ENCODE results near the gene NOS1AP.

Gene NOS1AP

GRCh38 chr1:162374406-162374805, 304.9 kb downstream of the NOS1AP start:
- no peaks in the 10 kb centered on the region for H3K36me3 Mint-ChIP-seq
- ATAC-seq (replicated peaks) (no peak), DNase-seq (no peak)
- H3K4me3 Mint-ChIP-seq, result no peak overlapping the region
- no peaks in the 10 kb centered on the region for H3K4me1 Mint-ChIP-seq
- H3K27me3 Mint-ChIP-seq, result no peaks in the 10 kb centered on the region
- H3K9me3 Mint-ChIP-seq, result no peaks in the 10 kb centered on the region
- no peak overlapping the region for H3K27ac Mint-ChIP-seq

DNA sequence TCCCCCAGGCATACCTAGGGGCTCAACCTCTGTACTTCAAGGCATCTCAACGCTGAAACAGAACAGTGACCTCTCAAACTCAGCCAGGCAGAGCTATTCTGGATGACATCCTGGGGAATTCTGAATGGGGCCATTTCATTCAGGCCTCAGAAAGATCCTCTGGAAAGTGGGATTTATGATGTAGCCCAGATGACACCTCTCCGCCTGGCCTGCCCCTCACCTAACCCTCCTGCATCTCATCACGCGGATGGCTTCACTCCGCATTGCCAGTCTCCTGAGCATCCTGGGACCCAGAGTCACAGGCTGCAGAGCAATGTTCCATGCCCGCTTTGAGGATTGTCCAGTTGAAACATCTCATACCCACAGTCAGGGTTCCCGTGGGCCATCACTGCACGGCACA, 306.0 kb downstream of the NOS1AP start:
- Mint-ChIP-seq H3K4me3 (no peak overlapping the region), H3K4me1 (no peaks in the 10 kb centered on the region), H3K27ac (no peak overlapping the region), H3K9me3 (no peaks in the 10 kb centered on the region), H3K36me3 (no peaks in the 10 kb centered on the region), H3K27me3 (no peaks in the 10 kb centered on the region)
- DNase-seq (no peak), ATAC-seq (replicated peaks) (no peak)

- ATAC-seq (replicated peaks) (no peak), DNase-seq (no peak)
- Mint-ChIP-seq H3K4me3 (no peak within 1 kb of the TSS), H3K27me3 (no peaks in the 10 kb centered on the region), H3K36me3 (no peaks in the 10 kb centered on the region), H3K4me1 (no peaks in the 10 kb centered on the region), H3K27ac (no peak within 1 kb of the TSS), H3K9me3 (no peaks in the 10 kb centered on the region)
Measured at GRCh38 chr1:162376691-162377090, 307.2 kb downstream of the NOS1AP start, which contains the start of gene SPATA46. TSS of gene SPATA46 (minus strand) at chr1:162376854. CDS start at chr1:162376790, 64 bp downstream.

DNA sequence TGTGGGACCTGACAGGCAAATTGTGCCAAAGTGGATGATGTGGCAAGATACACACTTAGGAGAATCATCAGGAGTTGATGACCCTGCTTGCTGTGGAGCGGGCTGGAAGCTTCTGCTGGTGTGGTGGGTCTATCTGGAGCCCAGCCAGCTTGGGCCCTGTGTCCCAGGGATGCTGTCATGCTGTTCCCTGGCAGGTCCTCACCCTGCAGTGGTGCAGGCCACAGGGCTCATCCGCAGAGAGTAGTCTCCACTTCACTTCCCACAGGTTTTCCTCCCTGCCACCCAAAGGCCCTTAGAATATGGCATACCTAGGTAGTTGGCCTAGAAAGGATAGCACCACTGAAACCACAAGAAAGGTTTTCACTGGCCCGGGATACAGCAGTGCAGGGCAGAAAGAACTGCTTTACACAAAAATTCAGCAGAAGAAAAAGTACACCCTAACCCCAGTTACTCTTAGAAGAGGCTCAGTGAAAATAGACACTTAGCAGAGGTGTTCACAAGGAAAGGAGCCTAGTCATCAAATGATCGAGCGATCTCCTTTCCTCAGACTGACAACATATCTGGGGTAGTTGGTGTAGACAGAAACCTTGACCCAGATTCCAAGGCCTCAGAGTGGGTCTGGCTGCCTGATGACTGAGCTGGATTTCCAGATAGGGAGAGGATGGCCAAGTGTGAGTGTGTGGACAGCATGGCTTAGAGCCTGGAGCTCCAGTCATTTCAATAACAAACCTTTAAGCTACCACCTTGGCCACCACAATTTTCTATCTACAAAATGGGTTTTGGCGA, 310.8 kb downstream of the NOS1AP start:
- no peaks in the 10 kb centered on the region for H3K9me3 Mint-ChIP-seq
- H3K36me3 Mint-ChIP-seq, result no peaks in the 10 kb centered on the region
- no peaks in the 10 kb centered on the region for H3K4me1 Mint-ChIP-seq
- peaks cover 0 to under 1% of the 10 kb centered on the region in 2 donors for H3K27me3 Mint-ChIP-seq
- DNase-seq (no peak), ATAC-seq (replicated peaks) (no peak)
- H3K27ac Mint-ChIP-seq, result no peak overlapping the region
- H3K4me3 Mint-ChIP-seq, result no peak overlapping the region

DNA sequence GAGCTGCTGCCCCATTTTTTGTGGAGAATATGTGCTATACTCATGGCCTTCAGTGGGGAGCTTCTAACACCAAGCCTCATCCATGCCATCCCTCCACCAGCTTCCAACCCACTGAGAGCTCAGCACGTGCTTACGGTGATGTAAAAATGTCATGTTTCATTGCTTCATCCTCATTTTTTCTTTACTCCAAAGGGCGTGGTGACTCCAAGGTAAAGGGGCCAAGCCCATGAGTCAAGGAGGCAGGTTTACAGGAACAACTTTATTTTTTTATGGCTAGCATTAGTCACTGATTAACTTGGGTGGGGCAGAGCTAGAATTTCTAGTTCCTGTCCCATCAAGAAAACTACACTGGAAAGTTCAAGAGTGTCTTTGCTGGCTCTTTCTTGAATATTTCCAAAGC, 311.9 kb downstream of the NOS1AP start, which contains the start of gene C1orf226:
Gene C1orf226, plus strand, starts transcription at position 346 of the 400 bp plus-strand sequence. CDS start 174 bp downstream, outside the sequence.
- peaks cover 2 to 3% of the 10 kb centered on the region in 2 donors for H3K27me3 Mint-ChIP-seq
- no peaks in the 10 kb centered on the region for H3K9me3 Mint-ChIP-seq
- H3K27ac Mint-ChIP-seq, result no peak within 1 kb of the TSS
- no peak for ATAC-seq (replicated peaks)
- DNase-seq, result no peak
- no peak within 1 kb of the TSS for H3K4me3 Mint-ChIP-seq
- H3K36me3 Mint-ChIP-seq, result no peaks in the 10 kb centered on the region
- no peaks in the 10 kb centered on the region for H3K4me1 Mint-ChIP-seq

DNA sequence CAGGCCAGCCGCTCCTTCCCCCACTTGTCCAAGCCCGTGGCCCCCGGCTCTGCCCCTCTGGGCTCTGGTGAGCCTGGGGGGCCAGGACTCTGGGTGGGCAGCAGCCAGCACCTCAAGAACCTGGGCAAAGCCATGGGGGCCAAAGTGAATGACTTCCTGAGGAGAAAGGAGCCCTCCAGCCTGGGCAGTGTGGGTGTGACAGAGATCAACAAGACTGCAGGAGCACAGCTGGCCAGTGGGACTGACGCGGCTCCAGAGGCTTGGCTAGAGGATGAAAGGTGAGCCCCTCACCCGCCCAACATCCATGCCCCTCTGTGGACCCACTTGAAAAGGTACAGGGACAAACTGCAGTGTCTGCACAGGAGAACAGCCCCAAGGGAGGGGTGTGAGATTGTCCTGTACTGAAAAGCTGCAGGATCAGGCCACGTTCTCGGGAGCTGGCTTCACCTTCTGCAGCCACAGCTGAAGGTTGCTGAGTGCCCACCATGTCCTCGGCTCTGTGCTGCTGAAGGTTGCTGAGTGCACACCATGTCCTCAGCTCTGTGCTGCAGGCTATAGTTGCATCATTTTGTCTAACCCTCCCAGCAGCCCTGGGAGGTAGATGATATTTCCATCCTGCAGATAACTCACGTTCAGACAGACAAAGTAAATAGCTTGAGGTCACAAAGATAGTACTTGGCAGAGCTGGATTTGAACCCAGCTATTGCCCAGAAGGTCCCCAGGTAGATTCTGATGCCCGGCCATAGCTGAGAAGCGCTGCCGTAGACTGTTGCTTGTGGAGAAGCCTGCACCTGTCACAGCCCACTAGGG, 312.7 kb downstream of the NOS1AP start:
- Mint-ChIP-seq H3K27ac (no peak overlapping the region), H3K27me3 (peaks cover 3 to 8% of the 10 kb centered on the region in 2 donors), H3K9me3 (no peaks in the 10 kb centered on the region), H3K36me3 (no peaks in the 10 kb centered on the region), H3K4me3 (no peak overlapping the region), H3K4me1 (no peaks in the 10 kb centered on the region)
- ATAC-seq (replicated peaks) (no peak), DNase-seq (no peak)

DNA sequence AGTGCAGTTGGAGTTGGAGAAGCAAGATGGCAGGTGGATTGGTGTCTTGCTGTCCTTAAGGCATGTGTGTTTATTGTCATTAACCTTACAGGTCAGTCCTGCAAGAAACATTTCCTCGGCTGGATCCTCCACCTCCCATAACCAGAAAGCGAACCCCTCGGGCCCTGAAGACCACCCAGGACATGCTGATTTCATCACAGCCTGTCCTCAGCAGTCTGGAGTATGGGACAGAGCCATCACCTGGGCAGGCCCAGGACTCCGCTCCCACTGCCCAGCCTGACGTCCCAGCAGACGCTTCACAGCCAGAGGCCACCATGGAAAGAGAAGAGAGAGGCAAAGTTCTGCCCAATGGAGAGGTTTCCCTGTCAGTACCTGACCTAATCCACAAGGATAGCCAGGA, 313.6 kb downstream of the NOS1AP start:
- peaks cover 3 to 8% of the 10 kb centered on the region in 2 donors for H3K27me3 Mint-ChIP-seq
- H3K27ac Mint-ChIP-seq, result no peak overlapping the region
- DNase-seq (no peak), ATAC-seq (replicated peaks) (no peak)
- H3K4me1 Mint-ChIP-seq, result no peaks in the 10 kb centered on the region
- no peak overlapping the region for H3K4me3 Mint-ChIP-seq
- no peaks in the 10 kb centered on the region for H3K36me3 Mint-ChIP-seq
- H3K9me3 Mint-ChIP-seq, result no peaks in the 10 kb centered on the region

DNA sequence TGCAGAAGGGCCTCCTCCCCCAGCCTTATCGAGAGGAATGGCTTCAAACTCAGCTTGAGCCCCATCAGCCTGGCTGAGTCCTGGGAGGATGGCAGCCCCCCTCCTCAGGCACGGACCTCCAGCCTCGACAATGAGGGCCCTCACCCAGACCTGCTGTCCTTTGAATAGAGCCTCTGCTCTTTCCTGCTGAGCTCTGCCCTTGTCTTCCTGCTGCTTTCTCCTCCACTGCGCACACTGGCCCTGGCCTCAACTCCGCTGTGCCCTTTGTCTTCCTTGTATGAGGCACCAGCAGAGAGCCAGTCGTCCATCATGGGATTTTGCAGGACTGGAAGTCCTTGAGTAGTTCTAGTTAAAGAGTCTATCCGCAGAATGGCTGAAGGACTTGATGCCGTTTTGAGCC, 314.0 kb downstream of the NOS1AP start:
- H3K27me3 Mint-ChIP-seq, result peaks cover 3 to 9% of the 10 kb centered on the region in 2 donors
- DNase-seq, result no peak
- H3K4me1 Mint-ChIP-seq, result no peaks in the 10 kb centered on the region
- no peaks in the 10 kb centered on the region for H3K9me3 Mint-ChIP-seq
- no peak overlapping the region for H3K4me3 Mint-ChIP-seq
- H3K27ac Mint-ChIP-seq, result no peak overlapping the region
- H3K36me3 Mint-ChIP-seq, result no peaks in the 10 kb centered on the region
- no peak for ATAC-seq (replicated peaks)

- DNase-seq, result no peak
- Mint-ChIP-seq H3K9me3 (no peaks in the 10 kb centered on the region), H3K36me3 (no peaks in the 10 kb centered on the region), H3K27me3 (peaks cover 9 to 15% of the 10 kb centered on the region in 2 donors), H3K4me1 (peaks cover 5 to 6% of the 10 kb centered on the region in 2 donors), H3K4me3 (no peak overlapping the region), H3K27ac (no peak overlapping the region)
- ATAC-seq (replicated peaks), result no peak
Measured at GRCh38 chr1:162384116-162384515, 314.6 kb downstream of the NOS1AP start.

- H3K9me3 Mint-ChIP-seq, result no peaks in the 10 kb centered on the region
- DNase-seq, result no peak
- no peaks in the 10 kb centered on the region for H3K36me3 Mint-ChIP-seq
- H3K4me1 Mint-ChIP-seq, result peaks cover 8 to 12% of the 10 kb centered on the region in 2 donors
- H3K27ac Mint-ChIP-seq, result no peak overlapping the region
- ATAC-seq (replicated peaks), result no peak
- peaks cover 9 to 19% of the 10 kb centered on the region in 2 donors for H3K27me3 Mint-ChIP-seq
- H3K4me3 Mint-ChIP-seq, result no peak overlapping the region
Measured at GRCh38 chr1:162384601-162385279, 315.2 kb downstream of the NOS1AP start.

DNA sequence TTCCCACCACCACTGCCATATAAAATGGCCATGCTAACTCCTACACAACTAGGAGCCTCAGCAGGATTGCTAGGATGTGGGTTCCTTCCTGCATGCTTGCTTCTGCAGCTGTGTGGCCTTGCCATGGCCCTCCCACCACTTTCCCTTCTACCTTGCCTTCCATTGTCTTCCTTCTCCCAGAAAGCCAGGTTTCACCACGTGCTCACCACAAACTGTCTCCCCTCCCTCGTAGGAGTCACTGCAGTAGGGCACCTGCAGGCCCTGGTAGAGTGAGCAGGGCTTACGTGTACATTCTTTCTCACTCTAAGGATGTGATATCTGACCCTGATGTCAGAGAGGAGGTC, 315.8 kb downstream of the NOS1AP start:
- ATAC-seq (replicated peaks) (no peak), DNase-seq (no peak)
- no peaks in the 10 kb centered on the region for H3K36me3 Mint-ChIP-seq
- H3K27me3 Mint-ChIP-seq, result peaks cover 10 to 22% of the 10 kb centered on the region in 2 donors
- H3K9me3 Mint-ChIP-seq, result no peaks in the 10 kb centered on the region
- H3K4me3 Mint-ChIP-seq, result no peak overlapping the region
- no peak overlapping the region for H3K27ac Mint-ChIP-seq
- peaks cover 8 to 17% of the 10 kb centered on the region in 2 donors for H3K4me1 Mint-ChIP-seq

- H3K27me3 Mint-ChIP-seq, result peaks cover 14 to 26% of the 10 kb centered on the region in 2 donors
- H3K4me1 Mint-ChIP-seq, result peaks cover 8 to 18% of the 10 kb centered on the region in 2 donors
- no peak overlapping the region for H3K27ac Mint-ChIP-seq
Measured at GRCh38 chr1:162385702-162386101, 316.2 kb downstream of the NOS1AP start.

DNA sequence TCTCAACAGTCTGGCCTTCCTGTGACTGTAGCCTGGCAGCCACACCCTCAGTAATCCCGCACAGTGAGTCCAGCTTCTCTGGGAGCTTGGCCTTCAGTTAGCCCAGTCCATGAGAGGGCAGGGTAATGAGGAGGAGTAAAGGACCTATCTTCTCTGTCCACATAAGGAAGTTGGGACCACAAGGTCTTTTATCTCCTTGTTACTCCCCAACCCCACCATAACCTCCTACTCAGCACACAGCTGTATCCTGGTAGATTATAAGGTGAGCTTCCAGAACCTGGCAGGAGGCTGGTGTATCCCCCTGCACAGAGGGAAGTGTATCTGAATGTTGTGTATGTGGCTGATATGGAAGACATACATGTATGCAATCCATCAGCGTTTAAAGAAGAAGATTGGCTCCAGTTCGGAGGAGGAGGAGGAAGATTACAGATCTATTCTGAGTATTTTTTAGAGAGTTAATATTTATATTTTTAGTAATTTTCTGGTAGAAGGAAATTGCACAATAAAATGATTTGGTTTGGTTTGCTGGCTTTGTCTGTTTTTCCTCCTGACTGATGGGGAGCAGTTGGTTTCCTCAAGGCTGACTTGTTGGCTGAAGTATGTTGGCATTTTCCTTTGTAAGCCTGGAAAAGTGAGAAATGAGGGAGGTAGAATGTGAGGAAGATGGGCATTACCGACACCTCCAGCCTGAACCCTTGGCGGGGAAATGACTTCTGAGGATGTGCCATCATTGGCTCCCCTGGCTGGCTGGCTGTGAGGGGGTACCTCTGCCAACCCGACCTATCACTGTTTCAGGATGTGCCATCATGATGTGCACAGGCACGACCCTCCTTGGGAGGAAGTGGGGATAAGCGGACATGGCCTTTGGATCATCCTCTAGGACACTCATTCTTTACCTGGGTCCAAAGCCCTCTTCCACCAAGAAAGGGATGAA, 317.1 kb downstream of the NOS1AP start:
- DNase-seq (no peak), ATAC-seq (replicated peaks) (no peak)
- peaks cover 8 to 18% of the 10 kb centered on the region in 2 donors for H3K4me1 Mint-ChIP-seq
- no peaks in the 10 kb centered on the region for H3K9me3 Mint-ChIP-seq
- H3K4me3 Mint-ChIP-seq, result no peak overlapping the region
- H3K36me3 Mint-ChIP-seq, result no peaks in the 10 kb centered on the region
- no peak overlapping the region for H3K27ac Mint-ChIP-seq
- peaks cover 14 to 26% of the 10 kb centered on the region in 2 donors for H3K27me3 Mint-ChIP-seq

More at GRCh38 chr1:162385702-162386101, 316.2 kb downstream of the NOS1AP start:
- ATAC-seq (replicated peaks) (no peak), DNase-seq (no peak)
- Mint-ChIP-seq H3K4me3 (no peak overlapping the region), H3K9me3 (no peaks in the 10 kb centered on the region), H3K36me3 (no peaks in the 10 kb centered on the region)
